GM21528 (cell line): ENCODE data around the gene ADPGK.

Experiments used
- ATAC-seq: cut with Tn5 transposase; IDR thresholded peaks from one replicate; pipeline ENCODE4 v1.9.1; 2021; ENCODE audit warnings: mild to moderate bottlenecking, moderate library complexity; ENCODE audit not compliant: unreplicated experiment, low FRiP score

Gene ADPGK

DNA sequence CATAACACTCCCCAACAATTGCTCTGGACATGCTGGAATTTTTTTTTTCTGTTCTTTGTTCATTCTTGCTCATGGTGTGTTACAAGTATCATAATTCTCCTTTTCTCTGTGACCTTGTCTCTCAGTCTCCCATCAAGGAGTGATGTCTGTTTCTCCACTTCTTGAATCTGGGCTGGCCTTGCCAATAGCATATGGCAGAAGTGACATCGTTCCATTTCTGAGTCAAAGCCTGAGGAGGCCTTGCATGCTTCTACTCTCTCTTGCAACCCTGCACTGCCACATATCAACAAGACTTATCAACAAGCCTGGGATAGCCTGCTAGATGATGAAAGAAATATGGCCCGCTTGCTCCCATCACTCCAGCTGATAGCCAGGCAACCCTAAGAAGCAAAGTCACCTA lies 8.9 kb upstream of the ADPGK start:
- ATAC-seq, result no peak

DNA sequence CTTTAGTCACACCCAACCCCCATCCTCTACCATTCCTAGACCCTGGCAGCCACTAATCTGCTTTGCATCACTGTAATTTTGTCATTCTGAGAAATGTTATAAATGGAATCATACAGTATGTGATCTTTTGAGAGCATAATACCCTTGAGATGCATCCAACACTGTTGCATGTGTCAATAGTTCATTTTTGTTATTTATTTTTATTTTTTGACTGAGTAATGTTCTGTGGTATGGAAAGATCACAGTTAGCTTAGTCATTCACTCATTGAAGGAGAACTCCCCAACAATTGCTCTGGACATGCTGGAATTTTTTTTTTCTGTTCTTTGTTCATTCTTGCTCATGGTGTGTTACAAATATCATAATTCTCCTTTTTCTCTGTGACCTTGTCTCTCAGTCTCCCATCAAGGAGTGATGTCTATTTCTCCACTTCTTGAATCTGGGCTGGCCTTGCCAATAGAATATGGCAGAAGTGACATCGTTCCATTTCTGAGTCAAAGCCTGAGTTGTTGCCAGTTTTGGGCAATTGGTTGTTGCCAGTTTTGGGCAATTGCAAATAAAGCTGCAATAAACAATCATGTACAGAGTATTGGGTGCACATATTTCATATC lies 6.8 kb upstream of the ADPGK start:
- no peak for ATAC-seq

DNA sequence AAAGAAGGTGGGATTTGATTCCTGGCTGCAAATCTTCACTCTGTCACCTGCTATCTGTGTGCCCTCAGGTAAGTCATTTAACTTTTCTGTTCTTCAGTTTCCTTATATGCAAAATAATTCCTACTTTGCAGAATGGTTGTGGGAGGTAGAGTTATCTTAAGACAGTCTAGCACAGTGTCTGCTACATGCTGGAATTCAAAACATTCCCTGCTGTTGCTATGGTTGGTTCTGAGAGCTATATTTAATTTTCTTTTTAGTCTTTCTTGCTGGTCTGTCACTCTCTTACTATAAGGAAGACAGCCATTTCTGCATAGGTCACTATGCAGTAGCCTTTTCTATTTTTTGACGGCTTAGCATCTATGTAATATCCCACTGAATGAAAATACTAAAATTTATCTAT lies 4.0 kb upstream of the ADPGK start:
- no peak for ATAC-seq

DNA sequence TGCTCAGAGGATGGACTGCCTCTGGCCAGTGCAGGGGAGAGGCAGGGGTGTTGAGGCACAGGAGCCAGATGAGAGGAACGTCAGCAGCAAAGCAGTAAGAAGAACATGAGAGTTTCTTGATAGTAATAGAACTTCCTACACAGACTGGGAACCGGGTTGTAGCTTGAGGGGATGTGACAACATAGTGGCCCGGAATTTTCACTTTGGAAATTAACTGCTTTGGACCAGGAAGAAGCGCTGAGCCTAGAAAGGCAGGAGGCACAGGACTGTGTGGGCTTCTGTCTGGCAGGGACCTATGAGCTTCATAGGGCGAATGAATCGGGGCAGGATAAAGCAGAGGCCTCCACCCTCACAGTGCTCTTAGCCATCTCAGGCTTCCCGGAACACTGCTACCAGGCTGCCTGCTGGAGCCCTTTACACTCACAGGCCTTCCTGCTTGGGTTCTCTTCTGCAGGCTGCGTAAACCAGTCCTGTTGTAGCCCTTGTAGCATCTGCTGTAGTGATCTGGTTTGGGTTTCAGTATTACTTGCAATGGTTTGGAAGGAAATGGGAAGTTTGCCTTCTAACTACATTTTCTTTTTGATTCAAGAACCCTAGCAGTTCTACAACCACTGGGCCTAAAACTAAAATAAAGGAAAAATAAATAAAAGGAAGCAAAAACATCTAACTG lies 3.3 kb upstream of the ADPGK start:
- ATAC-seq, result no peak

DNA sequence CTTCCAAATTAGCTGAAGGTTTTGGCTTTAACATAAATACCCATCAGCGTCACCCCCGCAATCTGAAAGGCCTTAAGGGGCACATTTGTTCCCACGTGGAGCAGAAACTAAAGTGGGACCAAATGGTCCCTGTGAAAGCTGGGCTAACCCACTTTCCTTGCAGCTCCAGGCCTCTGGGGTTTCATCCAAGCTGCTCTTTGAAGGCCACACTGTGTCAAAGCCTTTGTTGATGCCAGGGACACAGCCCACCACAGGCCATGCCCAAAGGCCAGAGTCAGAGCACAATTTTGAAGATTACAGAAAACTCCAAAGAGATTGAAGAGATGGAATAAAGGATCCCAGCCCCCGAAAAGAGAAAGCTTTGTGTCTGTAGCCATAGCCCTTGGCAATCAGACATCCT lies 2.7 kb upstream of the ADPGK start:
- ATAC-seq, result no peak

DNA sequence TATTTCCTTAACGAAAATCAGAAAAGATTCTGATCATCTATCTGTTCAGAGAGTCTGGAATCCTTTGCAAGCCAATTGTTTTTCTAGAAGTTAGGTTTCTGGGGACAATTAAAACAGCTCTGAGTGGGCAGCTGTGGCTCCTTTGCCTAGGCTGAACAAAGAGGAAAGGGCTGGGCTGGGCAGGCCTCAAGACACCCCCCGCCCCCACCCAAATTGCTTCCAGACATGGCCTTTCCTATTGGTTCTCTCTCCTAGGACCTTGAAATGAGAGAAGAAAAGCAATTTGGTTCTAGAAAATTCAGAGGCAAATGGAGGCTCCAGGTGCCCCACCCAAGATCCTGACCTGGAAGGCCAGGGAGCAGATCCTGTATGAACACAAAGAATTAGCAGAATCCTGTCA lies 2.3 kb upstream of the ADPGK start:
- ATAC-seq, result no peak

DNA sequence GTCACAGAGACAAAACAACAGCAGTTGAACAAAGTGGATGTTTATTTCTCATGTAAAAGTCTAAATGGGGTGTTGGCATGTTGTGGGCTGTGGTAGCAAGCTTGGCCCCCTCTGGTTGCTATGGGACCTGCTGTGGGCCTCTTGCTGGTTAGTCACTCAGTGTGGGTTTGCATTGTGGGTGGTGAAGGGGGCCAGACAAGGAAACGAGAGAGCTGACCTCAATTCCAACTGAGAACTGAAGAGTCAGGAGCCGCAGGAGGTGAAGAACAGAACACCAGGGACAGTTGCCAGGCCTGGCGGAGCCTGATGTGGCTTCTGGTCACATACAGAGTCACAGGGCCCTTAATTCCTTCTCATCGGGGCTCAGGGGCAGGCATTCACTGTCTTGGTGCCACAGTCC lies 1.9 kb upstream of the ADPGK start:
- ATAC-seq, result no peak

DNA sequence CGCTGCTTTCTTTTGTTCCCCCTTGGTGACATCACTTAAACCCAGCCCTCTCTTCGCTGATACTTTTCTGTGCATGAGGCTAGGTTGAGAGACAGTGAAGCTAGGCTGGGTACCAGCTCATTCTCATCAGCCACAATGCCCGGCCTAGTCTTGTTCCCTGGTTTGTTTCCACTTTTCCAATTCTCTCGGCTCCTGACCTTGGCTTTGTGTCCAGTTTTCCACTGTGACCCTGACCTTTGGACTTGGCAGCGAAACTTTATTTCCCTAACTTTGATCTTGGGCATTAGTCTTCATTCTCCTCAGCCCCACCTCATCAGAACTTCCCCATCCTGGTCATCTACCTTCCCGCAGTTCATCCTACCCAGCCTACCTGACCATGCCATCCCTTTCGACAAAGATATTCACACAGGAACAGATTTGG lies 908 bp upstream of the ADPGK start:
- ATAC-seq, result no peak

DNA sequence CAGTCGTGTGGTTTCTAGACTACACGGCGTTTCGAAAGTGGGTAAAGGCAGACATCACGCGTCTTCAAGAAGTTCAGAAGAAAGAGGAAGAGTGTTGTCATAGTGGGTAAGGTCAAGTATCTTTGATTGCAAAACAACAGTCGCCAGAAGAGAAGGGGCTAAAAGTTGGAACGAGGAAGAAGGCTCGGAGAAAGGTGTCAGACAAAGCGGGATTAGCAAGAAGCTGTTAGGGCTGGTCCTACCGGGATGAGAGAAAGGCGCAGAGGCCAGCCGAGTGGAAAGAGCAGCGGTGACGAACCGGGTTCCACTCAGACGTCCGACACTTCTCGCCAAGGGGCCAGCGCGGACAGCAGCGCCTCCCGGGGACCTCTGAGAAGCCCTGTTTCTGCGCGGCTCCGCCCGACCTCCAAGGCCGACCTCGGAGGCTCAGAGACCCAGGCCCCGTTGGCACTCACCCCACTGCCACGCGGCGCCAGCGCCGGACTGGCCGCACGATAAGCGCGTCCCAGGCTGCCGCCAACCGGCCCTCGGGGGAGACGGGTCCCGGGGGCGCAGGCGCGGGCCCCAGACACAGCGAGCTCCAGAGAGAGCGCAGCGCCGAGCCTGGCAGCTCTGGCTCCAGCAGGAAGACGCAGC lies 436 bp downstream of the ADPGK start:
- ATAC-seq, result peak; percentile 44

DNA sequence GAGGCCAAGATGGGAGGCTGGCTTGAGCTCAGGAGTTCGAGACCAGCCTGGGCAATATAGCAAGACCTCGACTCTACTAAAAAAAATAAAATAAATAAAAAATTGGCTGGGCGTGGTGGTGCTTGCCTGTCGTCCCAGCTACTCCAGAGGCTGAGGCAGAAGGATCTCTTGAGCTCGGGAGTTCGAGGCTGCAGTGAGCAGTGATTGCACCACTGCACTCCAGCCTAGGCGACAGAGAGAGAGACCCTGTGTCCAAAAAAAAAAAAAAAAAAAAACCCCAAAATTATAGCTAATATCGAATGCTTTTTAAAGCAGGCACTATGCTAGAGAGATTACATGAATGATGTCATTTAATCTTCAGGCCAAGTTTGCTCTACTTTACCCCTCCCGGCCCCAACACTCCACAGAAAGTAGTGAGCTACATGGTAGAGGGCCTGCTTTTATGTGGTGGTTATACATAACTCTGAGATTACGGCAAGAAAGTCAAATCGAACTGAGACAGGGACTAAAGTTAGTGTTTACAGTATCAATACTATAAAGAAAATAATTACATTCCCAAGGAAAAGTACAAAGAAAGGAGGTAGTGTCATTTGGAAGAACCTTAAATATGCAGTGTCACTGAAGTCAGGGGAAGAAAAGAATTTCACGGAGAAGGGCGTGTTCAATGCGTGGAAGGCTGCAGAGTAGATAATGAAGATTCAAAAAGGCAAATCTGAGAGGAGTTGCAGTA lies 1.1 kb downstream of the ADPGK start:
- ATAC-seq, result no peak

DNA sequence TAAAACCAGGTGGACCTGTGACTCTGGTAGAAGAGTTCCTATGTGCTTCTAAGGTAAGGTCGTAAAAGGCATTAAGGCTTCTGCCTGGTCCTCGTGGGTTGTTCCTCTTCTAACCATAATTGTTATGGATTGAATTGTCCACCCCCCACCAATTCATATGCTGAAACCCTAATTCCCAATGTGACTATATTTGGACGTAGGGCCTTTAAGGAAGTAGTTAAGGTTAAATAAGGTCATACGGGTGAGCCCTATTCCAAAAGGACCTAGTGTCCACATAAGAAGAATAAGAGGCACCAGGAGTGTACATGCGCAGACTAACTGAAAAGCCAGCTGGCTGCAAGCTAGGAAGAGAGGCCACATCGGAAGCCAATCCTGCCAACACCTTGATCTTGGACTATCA lies 1.9 kb downstream of the ADPGK start:
- ATAC-seq, result no peak

DNA sequence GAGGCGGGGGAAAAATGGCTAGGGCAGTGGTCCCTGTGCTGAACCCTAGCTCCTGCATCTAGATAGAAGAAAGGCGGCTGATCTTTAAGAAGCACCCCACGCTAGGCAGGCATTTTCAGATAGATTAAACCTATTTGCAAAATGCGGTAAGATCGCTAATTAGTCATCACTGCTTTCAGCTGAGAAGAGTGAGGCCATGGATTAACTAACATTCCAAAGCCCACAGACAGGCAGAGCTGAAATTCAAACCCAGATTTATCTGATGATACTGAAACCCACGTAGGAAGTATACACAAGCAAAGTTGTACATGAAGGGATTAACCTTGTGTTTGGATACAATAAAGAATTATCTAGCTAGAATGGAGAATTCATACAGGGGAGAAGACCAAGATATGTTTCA lies 4.8 kb downstream of the ADPGK start:
- no peak for ATAC-seq

DNA sequence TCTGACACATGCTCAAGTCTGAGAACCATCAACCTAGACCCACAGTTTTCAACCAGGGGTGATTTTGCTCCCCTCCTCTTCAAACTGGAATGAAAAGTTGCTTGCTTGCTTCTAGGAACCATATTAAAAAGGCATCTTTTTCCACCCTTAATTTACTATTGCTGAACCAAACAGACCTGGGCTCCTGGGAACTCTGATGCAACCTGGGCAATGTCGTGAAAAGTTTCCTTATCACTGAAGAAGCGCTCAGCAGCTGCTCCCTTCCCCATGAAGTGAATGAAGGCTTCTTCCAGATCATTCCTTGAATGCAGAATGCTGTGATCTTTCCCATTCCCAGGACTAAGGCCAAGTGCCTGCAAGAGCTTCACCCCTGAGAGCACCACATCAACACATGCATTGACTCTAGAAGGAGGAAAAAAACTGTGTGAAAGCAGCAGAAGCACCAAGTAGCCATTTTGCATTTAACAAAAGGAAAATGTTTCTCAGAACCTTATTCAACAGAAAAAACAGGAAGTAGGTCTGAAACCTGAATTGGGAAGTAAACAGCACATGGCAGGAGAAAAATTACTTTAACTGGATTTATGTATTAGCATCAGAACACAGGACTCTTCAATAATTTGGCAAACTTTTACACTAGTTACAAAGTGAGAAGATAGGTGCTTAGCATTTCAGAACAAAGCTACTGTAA lies 8.7 kb downstream of the ADPGK start:
- no peak for ATAC-seq

DNA sequence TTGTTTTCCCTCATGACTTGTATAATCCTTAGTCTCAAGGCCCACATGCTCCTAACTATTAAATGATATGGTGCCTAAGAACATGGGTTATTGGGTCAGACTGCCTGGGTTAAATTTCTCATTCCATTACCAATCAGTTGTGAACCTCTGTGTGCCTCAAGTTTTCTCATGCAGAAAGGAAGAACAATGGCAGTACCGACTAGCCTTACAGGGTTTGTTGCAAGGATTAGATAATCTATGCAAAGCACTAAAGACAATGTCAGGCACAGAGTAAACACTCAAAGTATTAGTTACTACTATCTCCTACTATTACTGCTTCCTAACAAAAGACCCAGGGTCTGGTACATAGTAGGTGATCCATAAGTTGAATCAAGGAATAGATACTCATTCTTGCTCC lies 12.2 kb downstream of the ADPGK start:
- ATAC-seq, result no peak

DNA sequence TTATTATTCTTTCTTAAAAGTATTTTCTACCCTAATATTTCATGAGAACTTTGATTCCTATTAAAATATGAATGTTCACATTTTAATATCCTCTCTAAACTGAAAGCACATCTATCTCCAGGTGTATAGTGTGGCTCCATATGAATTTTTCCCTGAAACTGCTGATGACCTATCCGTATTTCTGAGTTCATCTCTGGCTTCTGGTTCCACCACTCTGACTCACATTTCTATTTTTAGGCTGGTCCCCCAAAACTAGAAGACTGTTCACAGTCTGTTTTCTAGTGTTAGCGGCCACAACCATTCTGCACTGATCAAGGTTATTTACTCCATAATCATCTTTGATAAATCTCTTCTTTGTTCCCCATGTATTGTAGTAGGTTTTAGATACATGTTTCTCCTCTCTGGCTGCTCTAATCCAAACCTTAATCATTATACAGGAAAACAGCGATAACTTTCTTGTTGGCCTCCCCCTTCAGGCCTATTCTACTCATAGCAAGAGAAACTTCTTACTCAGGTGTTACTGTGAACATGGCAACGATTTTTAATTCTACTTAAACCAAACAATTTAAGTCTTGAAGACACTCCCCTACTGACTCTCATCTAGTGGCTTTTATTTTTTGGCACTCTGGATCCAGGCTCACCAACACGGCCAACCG lies 12.8 kb downstream of the ADPGK start:
- no peak for ATAC-seq

DNA sequence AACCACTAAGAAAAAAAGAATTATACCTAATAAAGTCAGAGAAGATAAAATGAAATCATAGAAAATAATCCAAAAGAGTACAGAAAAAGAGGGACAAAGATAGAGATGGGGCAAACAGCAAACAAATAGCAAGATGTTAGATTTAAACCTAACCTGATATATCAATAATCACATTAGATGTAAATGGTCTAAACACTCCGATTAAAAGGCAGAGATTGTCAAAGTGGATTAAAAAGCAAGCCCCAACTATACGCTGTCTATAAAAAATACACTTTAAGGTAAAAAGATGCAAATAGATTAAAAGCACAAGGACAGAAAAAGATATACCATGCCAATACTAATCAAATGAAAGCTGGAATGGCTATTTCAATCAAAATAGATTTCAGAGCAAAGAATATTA lies 16.8 kb downstream of the ADPGK start:
- ATAC-seq, result no peak

DNA sequence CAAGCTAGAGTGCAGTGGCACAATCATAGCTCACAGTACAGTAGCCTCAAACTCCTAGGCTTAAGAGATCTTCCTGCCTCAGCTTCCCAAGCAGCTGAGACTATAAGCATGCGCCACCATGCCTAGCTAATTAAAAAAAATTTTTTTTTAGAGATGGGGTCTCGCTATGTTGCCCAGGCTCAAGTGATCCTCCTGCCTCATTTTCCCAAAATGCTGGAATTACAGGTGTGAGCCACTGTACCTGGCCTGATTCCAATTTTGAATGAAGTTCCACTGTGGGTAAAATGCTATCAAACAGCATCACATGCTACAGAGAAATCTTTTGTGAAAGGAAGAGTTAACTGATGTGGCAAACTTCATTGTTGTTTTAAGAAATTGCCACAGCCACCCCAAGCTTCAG lies 17.5 kb downstream of the ADPGK start:
- no peak for ATAC-seq

DNA sequence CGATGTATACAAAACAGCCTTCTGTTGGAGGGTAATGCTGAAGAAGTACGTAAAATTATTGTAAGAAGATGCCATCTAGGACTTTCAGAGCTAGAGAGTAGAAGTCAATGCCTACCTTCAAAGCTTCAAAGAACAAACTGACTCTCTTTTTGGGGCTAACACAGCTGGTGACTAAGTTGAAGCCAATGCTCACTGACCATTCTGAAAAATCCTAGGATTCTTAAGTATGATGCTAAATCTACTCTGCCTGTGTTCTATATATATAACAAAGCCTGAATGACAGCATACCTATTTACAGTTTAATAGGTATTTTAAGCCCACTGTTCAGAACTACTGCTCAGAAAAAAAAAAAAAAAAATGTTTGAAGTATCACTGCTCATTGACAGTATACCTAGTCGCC lies 18.9 kb downstream of the ADPGK start:
- ATAC-seq, result no peak

DNA sequence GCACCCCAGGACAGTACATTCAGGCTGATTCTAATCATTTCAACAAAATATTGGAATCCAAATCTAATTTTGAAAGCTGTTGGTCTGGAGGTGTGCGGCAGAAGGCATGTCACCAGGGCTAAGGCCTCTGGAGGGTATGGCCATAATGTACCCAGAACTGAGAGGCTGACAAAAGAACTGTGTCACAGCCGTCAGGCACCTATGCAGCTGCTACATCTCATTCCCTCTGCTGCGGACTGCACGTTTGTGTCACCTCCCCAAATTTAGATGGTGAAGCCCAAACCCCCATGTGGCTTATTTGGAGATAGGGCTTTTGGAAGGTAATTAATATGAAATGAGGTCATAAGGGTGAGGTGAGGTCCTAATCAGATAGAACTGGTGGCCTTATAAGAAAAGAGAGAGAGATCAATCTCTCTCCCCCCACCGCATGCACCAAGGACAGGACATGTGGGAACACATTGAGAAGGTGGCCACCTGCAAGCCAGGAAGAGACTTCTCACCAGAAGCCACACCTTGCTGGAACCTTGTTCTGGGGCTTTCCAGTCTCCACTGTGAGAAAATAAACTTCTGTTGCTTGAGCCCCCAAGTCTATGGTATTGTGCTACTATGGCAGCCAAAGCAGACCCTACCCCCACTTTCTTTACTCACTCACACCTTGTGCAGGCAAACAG lies 22.8 kb downstream of the ADPGK start:
- ATAC-seq, result no peak

DNA sequence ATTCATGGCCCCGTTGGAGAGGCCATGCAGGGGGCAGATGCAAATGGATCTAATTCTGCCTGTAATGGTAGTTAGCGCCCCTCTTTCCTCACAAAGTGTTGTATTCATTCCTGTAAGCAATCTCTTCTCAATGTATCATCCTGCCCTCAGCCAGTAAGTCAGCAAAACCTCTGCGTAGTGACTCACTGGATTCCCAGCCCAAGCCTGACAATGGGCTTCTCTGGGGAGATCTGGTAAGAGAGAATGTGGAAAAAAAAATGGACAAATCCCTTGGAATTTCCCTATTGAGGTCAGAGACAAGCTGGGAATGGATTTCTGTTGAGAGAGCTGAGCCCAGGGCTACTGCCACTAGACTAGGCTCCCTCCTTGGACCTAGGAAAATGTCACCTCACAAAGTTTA lies 25.4 kb downstream of the ADPGK start:
- ATAC-seq, result no peak
